ENCODE data around the gene TEX29. TPM values are rescaled to one million over a fixed set of nuclear protein-coding genes. Genes with fewer than 3 reads are reported as not detected.

TEX29 gene
- total RNA-seq, 1 donor: not detected

- no peak for TF ChIP-seq CTCF (IDR thresholded peaks at IDR 0.05; ENCODE audit: insufficient read depth, low read depth, low read length)
- DNase-seq (ENCODE audit: low read depth): no peak
- no peak overlapping the region for H3K4me3 ChIP-seq (ENCODE audit: low read depth, low read length)
These were observed 37.0 kb upstream of the TEX29 start for GRCh38 chr13:111283457-111283856.

- no peak for DNase-seq (ENCODE audit: low read depth)
- no peak overlapping the region for H3K4me3 ChIP-seq (ENCODE audit: low read depth, low read length)
- TF ChIP-seq CTCF (IDR thresholded peaks at IDR 0.05; ENCODE audit: insufficient read depth, low read depth, low read length): no peak
These were observed 36.5 kb upstream of the TEX29 start for GRCh38 chr13:111283991-111284390.

- TF ChIP-seq CTCF (IDR thresholded peaks at IDR 0.05; ENCODE audit: insufficient read depth, low read depth, low read length): no peak
These were observed 35.9 kb upstream of the TEX29 start for GRCh38 chr13:111284565-111284964.

GRCh38 chr13:111286162-111286561 lies 34.3 kb upstream of the TEX29 start:
- DNase-seq (ENCODE audit: low read depth): no peak
- H3K4me3 ChIP-seq (ENCODE audit: low read depth, low read length): no peak overlapping the region
- TF ChIP-seq CTCF (IDR thresholded peaks at IDR 0.05; ENCODE audit: insufficient read depth, low read depth, low read length): no peak

More at GRCh38 chr13:111284565-111284964, 35.9 kb upstream of the TEX29 start:
- H3K4me3 ChIP-seq (ENCODE audit: low read depth, low read length): no peak overlapping the region
- no peak for DNase-seq (ENCODE audit: low read depth)

- no peak for TF ChIP-seq CTCF (IDR thresholded peaks at IDR 0.05; ENCODE audit: insufficient read depth, low read depth, low read length)
- DNase-seq (ENCODE audit: low read depth): no peak
- H3K4me3 ChIP-seq (ENCODE audit: low read depth, low read length): no peak overlapping the region
These were observed 33.7 kb upstream of the TEX29 start for GRCh38 chr13:111286749-111287148.

- TF ChIP-seq CTCF (IDR thresholded peaks at IDR 0.05; ENCODE audit: insufficient read depth, low read depth, low read length): no peak
- H3K4me3 ChIP-seq (ENCODE audit: low read depth, low read length): no peak overlapping the region
- no peak for DNase-seq (ENCODE audit: low read depth)
These were observed 33.2 kb upstream of the TEX29 start for GRCh38 chr13:111287201-111287600.

GRCh38 chr13:111288276-111288675 lies 32.2 kb upstream of the TEX29 start:
- DNase-seq (ENCODE audit: low read depth): no peak
- no peak for TF ChIP-seq CTCF (IDR thresholded peaks at IDR 0.05; ENCODE audit: insufficient read depth, low read depth, low read length)
- no peak overlapping the region for H3K4me3 ChIP-seq (ENCODE audit: low read depth, low read length)
